NCI-H2196 (cell line): Measurements from ENCODE around the gene CDA.

Experiments
- DNase-seq: peaks from one replicate; lab custom pipeline; 2025; ENCODE audit not compliant: unreplicated experiment; lab: John Stamatoyannopoulos, UW

Gene CDA

GRCh38 chr1:20648438-20648837 is 59.5 kb downstream of the CDA start:
- DNase-seq, result no peak

DNA sequence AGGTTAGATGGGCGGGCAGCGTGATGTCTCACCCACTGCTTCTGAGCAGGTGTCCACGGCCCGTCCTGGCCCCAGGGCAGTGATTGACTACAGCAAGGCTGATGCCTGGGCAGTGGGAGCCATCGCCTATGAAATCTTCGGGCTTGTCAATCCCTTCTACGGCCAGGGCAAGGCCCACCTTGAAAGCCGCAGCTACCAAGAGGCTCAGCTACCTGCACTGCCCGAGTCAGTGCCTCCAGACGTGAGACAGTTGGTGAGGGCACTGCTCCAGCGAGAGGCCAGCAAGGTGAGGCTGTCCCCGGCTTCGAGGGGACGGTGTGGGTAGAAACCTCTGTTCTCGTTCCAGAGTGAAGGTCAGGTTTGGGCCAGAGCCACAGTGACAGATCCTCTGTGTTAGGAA is 60.0 kb downstream of the CDA start:
- DNase-seq, result no peak

DNA sequence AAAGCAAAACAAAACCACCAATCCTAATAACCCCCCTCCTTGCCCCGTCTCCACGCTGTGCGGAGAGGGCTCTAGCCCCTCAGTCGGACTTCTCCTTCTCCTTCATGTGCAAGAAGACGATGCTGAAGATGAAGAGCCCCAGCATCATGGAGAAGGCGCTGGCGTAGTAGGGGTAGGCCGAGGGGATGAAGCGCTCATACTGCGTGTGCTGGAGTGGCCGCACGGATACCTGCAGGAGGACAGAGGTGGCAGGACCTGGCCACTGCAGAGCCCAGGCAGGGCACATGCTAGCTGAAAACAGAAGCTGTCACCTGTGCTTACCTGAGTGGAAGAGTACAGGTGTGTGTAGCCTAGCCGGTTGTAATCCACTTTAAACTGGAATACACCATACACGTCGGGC is 63.4 kb downstream of the CDA start:
- no peak for DNase-seq

DNA sequence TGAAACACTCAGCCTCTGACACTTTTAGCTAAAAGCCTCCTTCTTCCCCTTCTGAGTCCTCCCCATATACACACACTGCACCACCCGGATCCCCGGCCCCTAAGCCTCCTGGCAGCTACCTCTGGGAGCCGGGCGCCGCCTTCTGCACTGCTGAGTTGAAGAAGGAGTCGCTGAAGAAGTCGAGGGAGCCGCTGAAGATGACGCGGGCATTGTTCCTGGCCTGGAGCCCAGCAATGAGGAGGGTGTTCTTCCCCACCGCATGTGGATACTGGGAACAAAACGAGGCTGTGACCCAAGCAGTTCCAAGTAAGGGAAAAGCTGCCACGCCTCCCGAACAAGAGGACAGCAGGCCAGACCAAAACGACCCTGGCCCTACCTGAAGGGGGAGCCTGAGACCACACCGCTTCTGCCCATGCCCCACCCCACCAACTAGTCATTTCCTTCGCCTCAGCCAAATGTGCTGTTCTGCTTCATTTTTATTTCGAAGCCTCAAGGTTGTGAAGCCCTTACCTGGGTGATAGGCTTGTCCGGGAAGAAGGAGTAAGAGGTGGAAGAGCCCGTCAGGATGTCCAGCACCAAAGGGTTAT is 65.3 kb downstream of the CDA start:
- DNase-seq, result no peak

DNA sequence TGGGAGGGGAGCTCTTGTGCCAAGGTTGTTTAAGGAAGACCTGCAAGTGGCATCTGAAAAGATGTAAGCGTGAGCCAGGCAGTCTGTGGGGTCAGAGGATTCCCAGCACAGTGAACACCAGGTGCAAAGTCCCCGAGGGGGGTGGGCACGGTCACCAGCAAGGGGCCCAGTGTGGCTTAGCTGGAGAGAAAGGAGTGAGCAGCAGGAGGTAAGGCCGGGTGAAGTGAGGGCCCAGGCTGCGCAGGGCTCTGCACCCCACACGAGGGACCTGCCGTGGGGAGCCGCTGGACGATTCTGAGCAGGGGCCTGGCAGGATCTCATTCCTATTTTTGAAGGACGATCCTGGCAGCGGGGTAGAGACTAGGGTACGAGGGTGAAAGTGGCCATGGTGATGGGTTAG is 68.1 kb downstream of the CDA start:
- DNase-seq, result no peak

DNA sequence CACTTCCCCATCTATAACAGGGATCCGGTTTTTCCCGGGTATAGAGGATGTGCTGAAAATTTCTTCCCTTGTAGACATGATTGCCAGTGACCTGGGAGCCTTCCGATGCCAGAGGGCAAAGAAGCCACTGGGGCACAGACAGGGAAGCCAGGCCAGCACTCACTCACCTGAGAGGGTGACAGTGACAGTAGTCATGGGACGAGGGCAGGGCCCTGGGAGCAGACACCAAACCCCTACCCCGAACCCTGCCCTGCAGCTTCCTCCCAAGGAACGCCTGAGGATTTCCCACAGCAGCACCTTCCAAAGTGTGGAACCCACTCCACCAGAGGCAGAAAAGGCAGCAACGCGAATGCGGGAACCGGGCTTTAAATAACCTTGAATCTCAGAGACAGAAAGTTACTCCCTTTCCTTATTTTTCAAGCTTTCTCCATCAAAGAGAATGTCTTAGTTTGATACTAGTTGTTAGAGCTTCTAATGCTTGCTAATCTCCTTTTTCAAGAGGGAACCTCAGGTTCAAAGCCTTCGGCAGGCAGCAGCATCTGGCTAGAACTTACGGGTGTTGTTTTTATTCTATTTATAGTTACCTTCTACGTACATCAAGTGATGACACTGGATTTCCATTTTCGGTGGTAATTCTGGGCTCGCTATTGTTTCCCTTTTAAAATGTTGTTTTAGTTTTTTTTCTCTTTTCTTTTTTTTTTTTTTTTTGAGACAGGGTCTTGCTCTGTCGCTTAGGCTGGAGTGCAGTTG is 69.4 kb downstream of the CDA start:
- no peak for DNase-seq

- no peak for DNase-seq
These were observed 71.5 kb downstream of the CDA start for GRCh38 chr1:20660363-20660762.

DNA sequence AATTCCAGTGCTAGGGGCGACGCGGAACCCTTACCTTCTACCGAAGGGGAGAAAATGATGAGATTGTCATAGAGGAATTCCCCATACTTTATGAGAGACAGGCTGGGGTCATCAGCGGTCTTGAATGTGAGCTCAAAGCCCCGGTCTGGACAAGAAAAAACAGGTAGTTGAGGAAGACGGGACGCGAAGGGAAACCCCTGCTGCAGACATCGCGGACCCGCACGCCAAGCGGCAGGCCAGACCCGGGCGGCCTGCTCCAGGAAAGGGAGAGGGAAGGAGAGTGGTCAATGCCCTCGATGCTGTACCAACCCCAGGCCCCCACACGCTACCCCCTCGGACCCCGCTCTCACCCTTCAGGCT is 71.9 kb downstream of the CDA start:
- DNase-seq, result no peak

DNA sequence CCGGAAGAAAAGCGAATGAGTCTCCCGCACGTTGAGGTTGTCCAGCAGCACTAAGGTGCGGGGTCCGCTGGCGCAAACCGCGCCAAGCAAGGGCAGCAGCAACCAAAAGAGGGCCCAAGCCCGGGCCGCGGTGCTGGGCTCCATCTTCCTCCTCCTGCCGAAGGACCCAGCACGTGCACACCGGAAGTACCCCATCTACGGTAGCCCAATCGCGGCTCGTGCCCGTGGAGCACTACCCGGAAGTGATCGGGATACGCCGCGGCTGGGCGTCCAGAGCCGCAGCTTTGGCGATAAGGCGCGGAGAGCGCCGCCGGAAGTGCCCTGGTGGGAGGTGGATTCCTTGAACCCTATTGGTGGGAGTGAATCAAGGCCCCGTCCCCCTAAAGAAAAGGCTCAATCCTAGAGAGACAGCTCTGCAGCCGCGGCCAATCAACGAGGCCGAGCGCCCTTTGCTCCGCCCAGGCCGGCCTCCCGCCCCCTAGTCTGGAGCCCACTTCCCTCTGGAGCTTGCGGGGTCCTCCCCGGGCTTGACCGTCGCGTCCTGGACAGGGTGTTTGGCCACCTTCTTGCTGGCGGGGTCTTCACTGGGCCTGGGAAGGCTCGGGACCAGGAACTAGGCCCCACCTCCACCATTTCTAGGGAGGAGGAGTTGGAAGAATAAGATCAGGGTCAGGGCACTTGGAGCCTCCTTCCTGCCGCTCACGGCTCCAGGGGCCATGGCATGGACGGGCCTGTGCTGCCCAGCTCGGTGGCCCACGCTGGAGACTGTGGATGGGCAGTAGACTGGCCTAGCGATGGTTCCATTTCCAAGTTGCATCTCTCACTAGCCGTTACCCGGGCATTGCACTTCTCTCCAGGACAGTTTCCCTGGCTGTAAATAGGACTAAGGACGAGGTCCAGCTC is 72.6 kb downstream of the CDA start, which contains the start of gene DDOST:
TSS of gene DDOST (minus strand) at position 163 of the 903 bp plus-strand sequence. CDS start at position 144, 19 bp downstream.
- peak; percentile 98 for DNase-seq

- DNase-seq, result no peak
These were observed 73.2 kb downstream of the CDA start for GRCh38 chr1:20662110-20662475.

DNA sequence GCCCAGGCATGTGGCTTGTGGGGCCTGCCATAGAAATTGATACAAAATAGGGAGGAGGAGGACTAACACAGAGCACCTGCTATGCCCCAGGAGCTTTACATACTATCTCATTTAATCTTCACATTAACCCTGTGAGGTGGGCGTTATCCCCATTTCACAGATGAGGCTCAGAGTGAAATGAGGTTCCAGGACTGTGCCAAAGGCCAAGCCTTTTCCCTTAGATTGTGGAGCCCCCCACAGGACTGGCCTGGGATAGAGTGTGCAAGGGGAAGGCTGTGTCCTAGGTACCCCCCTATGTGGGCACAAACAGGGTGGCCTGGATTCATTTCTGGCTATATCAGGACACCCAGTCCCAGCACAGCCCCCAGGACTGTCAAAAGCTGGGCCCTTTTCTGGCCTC is 74.5 kb downstream of the CDA start:
- DNase-seq, result no peak

DNA sequence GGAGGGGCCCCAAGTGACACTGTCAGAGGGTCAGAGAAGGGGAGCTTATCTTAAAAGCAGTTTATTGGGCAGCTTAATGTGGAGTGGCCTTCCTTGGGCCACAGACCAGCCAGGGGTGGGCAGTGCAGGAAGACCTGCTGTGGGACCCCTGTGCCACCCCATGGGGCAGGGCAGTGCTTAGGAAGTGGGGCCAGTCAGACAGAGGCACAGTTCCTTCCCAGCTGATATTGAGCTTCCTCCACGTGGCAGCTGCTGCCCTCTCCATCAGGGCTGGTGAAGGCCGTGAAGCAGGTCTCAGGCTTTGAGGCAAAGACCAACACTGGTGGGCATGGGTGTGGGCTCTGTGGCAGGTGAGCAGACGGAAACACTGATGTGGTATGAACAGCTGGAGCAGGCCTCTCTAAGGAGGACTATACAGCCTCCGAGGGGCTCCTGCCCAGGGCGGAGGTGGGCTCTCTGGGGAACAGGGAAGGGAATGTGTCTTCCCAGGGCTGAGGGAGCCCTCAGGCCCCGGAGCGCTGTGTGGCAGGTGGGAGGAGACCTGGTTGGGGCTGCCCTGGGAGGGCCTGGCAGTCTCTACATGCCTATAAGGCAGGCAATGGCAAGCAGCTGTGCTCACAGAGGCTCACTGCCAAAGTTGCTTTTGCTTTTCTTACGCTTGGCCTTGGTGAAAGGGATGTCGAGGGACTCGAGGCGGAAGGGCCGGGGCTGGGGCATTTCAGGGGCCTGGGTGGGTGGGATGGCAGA is 75.2 kb downstream of the CDA start:
- no peak for DNase-seq

DNA sequence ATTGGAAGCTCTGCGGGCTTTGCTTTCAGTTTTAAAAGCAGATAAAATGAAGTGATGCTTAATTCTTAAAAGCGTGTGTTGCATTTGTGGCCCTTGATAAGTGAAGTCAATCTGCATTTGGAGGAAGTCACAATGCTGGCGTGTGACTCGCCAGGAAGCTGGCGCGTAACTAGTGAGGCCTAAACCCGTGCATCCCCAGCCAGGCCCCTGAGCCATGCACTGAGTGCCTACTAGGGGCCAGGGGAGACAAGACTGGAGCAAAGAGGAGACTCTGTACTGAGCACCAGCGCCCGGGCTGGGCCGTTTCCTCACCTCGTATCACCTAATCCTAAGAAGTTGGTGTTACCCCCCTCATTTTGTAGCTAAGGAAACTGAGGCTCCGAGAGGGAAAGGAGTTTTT is 76.8 kb downstream of the CDA start:
- no peak for DNase-seq

DNA sequence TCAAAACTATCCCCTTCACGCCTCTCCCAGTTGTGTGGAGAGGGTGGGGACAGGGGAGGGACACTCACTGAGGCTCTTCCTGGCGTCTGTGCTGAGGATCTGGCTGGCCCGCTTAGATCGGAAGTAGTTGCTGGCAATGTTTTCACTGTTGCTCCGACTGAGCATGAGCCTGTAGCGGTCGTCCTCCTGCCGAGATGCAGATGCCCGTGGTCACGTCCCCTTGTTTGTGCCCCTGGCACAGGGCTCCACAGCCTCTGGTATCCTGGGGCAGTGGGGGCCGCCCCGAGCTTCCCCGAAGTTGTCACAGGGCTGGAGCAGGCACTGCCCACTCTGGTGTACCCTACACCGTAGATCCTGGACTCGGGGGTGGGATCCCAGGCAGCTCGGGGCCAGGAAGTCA is 77.2 kb downstream of the CDA start:
- no peak for DNase-seq

- no peak for DNase-seq
These were observed 77.9 kb downstream of the CDA start for GRCh38 chr1:20666804-20667203.
